Stimulated activated CD4-positive, alpha-beta T cell treated with anti-CD3 and anti-CD28 coated beads, Interleukin-12 subunit alpha, Interleukin-12 subunit beta, amount 100 ng/mL, for 24 hours (primary cell): ENCODE results near the gene FBN3.
A peak's percentile ranks its signal among the peaks of the same experiment; 100 is the strongest.
"Not testable (repeated sequence)": the region's sequence is repeated elsewhere in the genome, so short reads cannot be mapped to it uniquely, and the experiment has no call there.

Experiments used
- DNase-seq, 2 experiments: peaks; one replicate each; pipeline ENCODE4 v3.0.0-alpha.2; 2020; ENCODE audit warnings: low read depth in 2 of 2

Gene FBN3

DNA sequence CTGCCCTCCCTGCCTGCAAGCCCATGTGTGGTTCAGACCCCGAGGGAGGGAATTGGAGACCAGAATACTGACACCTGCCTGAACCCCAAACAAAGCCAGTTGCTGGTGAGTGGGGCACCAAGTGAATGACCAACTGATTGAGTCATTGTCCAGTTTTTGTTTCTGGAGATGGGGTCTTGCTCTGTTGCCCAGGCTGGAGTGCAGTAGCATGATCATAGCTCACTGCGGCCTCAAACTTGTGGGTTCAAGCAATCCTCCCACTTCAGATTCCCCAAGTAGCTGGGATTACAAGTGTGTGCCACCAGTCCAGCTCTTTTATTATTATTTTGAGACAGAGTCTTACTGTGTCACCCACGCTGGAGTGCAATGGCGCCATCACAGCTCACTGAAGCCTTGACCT is 92.9 kb downstream of the FBN3 start:
- DNase-seq, result no peak

DNA sequence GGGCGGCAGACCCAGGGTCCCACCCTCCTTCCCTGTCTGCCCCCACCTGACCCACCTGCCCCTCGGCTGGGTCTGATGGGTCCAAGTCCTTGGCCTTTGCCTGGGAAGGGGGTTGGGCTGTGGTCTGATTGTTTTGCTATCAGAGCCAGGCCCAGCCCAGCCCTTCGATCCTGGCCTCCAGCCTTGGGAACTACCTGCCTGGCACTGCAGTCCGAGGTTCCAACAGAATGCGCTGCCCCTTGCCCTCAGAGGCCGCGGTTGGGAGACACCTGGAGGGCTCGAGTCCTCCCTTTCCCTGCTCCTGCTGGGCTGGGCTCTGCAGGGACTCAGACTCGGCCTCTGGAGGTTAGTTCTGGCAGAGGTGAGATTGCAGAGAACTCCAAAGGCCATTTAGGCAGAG is 95.2 kb downstream of the FBN3 start:
- no peak for DNase-seq

DNA sequence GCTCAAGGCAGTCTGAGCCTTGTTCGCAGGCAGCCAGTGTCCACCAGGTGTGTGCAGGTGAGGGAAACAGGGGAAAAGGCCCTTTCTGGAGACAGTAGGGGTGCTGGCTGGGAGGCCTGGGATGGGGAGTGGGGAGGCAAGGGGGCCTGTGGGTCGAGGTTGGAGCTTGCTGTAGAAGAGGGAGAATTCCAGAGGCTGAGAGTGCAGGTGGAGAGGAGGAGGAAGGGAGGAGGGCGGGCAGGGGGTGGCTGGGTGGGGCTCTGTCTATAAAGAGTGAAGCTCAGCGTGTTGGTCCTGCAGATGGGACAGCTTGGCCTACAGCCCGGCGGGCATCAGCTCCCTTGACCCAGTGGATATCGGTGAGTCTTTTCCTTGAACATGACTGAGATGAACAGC is 96.9 kb downstream of the FBN3 start, which contains the start of gene CCL25:
TSS of gene CCL25 (plus strand) at position 297 of the 396 bp plus-strand sequence. CDS start 290 bp downstream, outside the sequence.
- no peak for DNase-seq

DNA sequence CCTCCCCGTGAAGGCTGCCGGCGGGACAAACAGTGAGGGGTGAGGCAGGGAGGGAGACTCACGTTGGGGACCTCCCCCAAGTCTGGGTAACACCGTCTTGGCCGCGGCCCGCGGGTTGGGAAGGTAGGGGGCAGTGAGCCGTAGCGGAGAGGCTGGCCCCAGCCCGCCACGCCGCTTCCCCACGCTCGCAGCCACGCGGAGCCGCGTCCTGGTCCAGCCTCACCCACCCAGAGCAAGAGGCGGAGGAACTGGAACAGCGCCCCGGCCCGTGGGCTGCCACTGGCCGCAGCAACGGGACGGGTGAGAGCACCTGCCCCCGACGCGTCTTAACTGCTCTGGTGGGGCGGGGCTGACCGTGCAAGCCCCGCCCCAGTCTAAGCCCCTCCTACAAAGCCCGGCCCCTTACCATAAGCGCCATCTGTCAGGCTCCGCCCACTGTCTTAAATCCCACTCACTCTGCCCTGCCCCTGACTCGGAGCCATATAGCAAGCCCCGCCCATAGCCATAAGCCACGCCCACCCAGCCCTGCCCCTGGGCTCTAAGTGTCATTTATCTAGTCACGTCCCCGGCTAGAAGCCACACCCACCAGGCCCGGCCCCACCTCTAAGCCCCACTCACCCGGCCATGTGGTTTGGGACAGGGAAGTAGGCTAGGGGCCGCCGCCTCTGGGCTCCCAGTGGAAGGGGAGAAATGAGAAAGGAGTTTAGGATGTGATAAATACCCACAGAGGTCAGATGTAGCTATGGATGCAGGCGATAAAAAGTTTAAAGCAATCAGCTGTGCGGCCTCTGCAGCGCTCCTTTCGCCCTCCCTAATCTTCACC is 98.9 kb downstream of the FBN3 start:
- peak; percentile 82 to 94 for DNase-seq

DNA sequence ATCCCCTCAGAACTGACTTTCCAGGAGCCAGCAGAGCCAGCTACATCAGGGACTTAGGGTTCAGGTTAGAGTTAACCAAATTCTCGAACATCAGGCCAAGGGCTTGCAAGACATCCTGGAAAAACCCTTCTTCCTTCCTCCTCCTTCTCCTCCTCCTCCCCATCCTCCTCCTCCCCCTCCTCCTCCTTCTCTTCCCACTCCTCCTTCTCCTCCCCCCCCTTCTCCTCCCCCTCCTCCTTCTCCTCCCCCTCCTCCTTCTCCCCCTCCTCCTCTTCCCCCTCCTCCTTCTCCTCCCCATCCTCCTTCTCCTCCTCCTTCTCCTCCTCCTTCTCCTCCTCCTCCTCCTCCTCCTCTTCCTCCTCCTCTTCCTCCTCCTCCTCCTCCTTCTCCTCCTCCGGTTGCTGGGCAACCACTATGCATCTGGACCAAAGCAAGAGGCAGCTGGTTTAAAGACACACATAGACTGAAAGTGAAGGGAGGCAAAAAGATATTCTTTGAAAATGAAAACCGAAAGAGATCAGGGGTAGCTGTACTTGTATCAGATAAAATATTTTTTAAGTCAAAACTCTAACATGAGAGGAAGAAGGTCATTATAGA is 102.7 kb downstream of the FBN3 start:
- DNase-seq, result no peak

DNA sequence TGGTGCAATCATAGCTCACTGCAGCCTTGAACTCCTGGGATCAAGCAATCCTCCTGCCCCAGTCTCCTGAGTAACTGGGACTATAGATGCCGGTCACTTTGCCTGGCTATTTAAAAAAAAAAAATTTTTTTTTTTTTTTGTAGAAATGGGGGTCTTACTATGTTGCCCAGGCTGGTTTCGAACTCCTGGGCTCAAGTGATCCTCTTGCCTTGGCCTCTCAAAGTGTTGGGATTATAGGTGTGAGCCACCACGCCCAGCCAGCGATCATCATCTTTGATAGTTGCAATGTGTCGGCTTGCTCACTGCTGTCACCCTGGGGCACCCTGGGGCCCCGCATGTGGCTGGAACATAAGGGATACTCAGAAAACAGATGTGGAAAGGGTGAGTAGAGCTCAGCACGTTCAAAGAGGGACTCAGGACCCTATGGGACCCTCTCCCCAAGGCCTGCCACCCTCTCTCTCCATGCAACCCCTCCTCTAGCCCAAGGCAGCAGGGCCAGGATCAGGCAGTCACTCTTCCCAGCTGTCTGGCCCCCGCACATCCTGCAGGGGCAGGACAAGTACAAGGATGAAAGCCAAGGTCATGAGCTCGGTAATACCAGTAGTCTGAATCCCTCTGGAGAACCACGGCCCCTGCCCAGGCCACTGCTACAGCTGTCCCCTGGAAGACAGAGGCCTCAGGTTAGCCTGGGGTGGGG is 103.4 kb downstream of the FBN3 start:
- DNase-seq, result no peak

DNA sequence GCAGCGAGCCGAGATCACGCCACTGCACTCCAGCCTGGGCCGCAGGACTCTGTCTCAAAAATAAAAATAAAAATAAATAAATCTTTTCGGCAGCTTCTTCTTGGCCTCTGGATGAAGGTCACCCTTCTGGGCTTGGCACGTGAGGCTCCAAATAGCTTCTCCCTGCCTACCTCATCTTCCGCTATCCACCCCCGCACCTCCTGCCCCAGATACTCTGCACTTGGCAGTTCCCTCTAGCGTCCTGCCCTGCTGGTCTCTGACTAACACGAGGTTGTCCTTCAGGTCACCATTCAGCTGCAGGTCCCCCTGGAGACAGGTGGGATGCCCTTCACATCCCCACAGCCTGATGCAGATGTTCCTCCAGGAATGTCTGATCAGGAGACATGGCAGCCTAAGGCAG is 105.4 kb downstream of the FBN3 start:
- DNase-seq, result no peak

DNA sequence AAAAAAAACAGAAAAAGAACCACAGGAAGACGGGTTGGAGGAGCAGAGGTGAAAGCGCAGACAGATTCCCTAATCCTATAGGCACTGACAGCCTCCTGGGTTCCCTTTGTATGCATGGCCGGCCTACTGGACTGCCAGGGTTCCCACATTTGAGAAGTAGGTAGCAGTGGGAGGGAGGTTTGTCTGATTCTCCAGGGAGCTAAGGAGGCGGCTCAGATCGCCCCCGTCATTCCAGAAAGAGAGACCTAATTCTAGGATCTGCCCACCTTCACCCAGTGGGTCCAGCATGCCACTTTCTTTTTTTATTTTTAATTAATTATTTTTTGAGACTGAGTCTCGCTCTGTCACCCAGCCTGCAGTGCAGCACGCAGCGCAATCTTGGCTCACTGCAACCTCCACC is 106.5 kb downstream of the FBN3 start:
- no peak for DNase-seq

DNA sequence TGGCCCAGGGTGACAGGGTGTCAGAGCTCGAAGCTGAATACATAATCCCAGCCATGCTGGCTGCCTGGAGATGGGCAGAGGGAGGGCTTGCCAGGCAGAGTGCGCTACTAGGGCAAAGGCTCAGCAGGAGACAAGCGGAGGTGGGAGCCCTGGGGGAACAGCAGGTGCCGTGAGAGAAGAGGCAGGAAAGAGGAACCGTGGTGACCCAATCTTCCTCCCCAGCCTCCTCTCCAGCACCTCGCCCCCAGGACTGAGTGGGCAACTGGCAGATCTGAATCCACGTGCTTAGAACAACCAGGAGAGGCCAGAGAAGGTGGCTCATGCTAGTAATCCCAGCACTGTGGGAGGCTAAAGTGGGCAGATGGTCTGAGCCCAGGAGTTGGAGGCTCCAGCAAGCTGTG is 107.9 kb downstream of the FBN3 start:
- DNase-seq, result no peak

DNA sequence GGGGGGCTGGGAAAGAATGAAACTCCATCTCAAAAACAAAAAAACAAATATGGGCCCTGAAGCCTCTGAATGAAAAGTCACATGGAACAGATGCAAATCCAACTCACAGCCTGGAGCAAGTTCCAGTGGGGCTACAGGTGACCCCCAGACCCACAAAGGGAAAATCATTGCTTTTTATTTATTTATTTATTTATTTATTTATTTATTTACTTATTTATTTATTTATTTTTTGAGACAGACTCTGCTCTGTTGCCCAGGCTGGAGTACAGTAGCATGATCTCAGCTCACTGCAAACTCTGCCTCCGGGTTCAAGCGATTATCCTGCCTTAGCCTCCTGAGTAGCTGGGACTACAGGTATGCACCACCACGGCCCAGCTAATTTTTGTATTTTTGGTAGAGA is 110.2 kb downstream of the FBN3 start:
- no peak for DNase-seq

DNA sequence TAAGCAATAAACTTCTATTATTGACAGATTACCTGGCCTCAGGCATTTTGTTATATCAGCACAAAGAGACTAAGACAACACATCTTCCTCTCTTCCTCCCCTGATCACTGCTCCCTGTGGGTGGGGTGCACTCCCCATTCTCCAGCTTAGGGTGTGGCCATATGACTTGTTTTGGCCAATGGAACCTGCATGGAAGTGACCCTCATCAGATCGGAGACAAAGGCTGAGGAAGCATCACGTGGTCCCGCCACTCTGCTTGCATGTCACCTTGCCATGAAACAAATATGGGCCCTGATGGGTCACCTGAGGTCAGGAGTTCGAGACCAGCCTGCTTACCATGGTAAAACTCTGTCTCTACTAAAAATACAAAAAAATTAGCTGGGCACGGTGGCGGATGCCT is 110.6 kb downstream of the FBN3 start:
- DNase-seq, result no peak

DNA sequence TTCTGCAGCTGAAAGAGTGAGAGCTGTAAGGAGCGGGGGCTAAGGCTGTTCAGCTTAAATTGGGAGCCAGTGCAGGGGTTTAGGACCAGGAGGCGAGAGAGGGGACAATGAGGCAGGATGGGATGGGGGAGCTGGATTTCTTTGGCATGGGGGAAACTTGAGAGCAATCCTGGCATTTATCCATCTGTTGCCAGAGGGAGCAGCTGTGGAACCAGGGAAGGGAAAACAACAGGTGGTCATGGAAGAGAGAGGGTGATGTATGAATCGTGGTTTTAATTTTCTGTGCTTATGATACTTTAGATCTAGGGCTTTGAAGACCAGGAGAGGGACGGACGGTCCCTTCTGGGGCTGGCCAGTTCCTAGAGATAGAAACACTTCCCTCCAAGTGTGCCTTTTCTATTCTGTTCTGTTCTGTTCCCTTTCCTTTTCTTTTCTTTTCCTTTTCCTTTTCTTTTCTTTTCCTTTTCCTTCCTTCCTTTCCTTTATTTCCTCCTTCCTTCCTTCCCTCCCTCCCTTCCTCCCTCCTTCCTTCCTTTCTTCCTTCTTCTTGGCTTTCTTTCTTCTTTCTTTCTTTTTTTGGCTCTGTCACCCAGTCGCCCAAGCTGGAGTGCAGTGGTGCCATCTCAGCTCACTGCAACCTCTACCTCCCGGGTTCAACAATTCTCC is 112.8 kb downstream of the FBN3 start:
- DNase-seq, result no peak

DNA sequence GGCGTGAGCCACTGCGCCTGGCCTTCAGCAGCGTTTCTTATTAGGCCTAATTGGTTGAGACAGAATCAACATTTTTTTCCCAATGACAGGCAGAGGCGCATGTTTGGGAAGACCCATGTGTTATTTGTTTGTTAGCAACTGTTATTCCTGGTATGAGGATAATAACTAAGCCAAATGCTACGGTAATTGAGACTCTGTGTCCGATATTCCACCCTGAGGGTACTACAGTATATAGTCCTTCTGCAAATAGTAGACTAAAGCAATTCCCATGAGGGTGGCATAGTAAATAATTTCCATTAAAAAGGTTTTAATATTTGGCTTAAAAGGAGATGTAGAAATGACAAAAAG is 115.2 kb downstream of the FBN3 start:
- DNase-seq, result no peak

DNA sequence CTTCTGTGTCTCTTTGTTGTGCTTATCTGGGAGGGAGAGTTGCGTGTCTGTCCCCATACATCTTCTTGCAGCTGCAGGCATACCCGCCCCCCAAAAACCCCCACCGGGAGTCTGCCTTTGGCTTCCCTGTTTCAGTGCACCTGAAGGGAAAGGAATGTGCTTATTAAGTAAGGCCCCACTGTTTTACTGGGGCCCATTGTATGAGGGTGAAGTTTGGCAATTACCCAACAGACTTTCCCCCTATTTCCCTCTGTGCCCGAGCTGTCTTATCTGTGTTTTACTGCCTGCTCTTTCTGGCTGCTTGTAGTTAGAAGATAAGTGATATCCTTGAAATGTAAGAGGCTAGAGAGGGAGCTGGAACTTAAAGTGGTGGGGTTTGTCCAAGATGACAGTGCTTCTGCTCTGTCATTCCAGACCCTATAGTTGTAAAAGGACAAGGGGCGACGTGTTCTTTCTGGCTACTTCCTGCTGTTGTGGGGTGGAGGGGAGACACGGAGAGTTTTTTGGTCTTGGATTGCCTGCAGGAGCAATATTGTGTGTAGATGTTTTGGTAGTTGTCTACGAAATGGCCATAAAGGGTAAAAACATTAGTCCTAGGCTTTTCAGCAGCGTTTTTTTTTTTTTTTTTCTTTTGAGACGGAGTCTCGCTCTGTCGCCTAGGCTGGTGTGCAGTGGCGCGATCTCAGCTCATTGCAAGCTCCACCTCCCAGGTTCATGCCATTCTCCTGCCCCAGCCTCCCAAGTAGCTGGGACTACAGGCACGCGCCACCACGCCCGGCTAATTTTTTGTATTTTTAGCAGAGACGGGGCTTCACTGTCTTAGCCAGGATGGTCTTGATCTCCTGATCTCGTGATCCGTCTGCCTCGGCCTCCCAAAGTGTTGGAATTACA is 115.9 kb downstream of the FBN3 start:
- DNase-seq, result not testable (repeated sequence)

DNA sequence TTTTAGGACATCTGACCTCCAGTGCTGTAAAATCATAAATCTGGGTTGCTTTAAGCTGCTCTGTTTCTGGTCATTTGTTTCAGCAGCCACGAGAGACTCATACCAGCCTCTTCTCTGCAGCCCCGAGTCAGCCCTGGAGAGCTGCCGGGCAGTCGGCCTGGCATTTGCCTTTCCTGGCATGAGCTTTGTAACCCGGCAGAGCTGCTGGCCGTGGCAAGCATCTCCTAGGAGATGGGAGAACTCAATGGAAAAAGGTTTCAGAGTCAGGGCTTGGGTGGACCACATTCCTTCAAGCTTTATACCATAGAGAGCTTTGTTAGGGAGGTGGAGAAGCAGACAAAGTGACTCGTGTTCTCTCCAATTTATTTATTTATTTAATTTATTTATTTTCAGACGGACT is 118.4 kb downstream of the FBN3 start:
- no peak for DNase-seq

DNA sequence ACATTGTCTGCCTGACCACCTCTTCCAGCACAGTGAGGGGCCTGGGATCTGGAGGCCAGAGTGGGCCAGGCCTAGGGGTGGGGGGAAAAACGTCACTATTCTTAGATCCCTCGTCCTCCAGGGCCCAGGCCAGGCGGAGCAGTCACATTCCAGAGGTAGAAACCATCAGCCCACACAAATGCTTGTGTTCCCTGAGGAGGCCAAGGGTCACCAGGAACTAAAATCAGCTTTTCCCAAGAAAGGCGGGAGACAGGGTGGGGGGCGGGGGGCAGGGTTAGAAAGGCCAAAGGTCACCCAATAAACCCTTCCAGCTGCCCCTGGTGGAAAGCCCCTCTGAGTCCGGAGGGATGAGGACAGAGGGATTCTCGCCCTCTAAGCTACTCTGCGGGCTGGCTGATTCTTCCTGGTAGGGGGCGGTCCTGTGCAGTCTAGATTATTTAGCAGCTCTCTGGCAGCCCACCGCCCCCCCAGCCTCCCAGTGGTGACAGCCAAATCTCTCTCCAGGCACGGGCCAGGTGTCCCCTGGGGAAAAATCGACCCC is 120.4 kb downstream of the FBN3 start:
- DNase-seq, result no peak

DNA sequence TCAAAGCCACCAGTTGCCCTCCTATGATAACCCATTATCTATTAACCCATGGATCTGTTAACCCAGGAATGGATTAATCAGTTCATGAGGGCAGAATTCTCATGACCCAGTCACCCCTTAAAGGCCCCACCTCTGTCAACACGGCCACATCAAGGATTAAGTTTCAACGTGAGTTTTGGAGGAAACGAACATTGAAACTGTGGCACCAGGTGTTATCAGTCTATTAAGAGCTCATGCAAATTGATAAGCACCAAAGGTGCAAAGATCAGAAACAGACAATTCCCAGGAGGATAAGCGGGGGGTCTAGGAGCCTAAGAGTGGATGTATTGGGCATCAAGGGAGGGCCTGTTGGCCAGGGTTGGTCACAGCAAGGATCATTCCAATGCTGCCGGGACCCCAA is 124.1 kb downstream of the FBN3 start:
- DNase-seq, result no peak

DNA sequence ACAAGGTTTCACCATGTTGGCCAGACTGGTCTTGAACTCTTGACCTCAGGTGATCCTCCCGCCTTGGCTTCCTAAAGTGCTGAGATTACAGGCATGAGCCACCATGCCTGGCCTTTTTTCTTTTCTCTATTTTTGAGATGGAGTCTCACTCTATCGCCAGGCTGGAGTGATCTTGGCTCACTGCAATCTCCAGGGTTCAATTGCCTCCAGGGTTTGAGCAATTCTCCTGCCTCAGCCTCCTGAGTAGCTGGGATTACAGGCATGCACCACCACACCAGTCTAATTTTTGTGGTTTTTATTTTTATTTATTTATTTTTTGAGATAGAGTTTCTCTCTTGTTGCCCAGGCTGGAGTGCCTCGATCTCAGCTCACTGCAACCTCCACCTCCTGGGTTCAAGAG is 125.1 kb downstream of the FBN3 start:
- DNase-seq, result not testable (repeated sequence)

DNA sequence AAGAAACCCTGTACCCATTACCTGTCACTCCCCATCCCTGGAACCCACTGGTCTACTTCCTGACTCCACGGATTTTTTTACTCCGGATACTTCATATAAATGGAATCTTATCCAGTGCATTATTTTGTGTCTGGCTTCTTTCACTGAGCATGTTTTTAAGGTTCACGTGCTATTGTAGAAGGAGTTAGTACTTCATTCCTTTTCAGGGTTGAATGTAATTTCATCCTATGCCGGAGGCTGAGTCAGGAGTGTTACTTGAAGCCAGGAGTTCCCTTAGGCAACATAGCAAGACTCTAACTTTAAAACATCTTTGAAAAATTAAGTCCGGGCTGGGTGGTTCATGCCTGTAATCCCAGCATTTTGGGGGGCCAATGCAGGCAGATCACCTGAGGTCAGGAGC is 126.0 kb downstream of the FBN3 start:
- no peak for DNase-seq

DNA sequence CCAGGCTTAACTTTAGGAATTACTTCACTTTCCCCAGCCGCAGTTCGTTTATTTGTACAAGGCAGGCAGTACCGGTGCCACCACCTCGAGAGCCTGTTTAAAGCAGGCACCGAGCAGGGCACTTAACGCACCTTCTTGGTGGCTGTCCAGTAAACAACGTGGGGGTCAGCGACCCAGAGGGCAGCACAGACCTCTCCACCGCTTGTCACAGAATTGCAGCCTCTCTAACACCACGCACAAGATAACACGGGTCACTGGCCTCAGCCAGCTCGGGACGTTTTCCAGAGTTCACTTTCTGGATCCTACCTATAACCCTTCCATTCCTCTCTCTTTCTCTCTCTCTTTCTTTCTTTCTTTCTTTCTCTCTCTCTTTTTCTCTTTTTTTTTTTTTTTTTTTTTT is 127.1 kb downstream of the FBN3 start:
- no peak for DNase-seq

DNA sequence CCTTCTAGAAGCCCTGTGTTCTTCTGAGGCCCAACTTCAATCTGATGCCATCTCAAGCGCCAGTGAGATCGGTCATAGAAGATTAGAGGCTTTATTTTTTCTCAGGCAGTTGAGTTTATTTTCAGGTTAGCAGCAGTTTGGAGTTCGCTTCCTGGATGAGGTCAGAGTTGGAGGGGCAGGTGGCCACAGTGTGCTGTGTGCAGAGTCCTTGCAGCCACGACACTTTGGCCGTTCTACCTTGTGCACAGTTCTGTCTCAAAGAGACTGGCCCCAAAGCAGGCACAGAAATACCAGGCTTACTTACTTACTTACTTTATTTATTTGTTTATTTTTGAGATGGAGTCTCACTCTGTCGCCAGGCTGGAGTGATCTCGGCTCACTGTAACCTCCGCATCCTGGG is 128.0 kb downstream of the FBN3 start:
- no peak for DNase-seq
